ENCODE results near the gene CNKSR3.

The CNKSR3 gene

GRCh38 chr6:154500769-154501577, 9.5 kb downstream of the CNKSR3 start:
- no peak for DNase-seq

GRCh38 chr6:154499855-154500589, 10.5 kb downstream of the CNKSR3 start:
- no peak for DNase-seq

- no peak for DNase-seq
Measured at GRCh38 chr6:154498340-154498934, 12.0 kb downstream of the CNKSR3 start.

GRCh38 chr6:154496793-154497517, 13.5 kb downstream of the CNKSR3 start:
- DNase-seq: no peak

GRCh38 chr6:154496186-154496585, 14.3 kb downstream of the CNKSR3 start:
- no peak for DNase-seq

GRCh38 chr6:154494592-154495311, 15.7 kb downstream of the CNKSR3 start:
- no peak for DNase-seq

GRCh38 chr6:154491567-154492470, 18.7 kb downstream of the CNKSR3 start:
- DNase-seq: no peak

GRCh38 chr6:154489822-154490221, 20.7 kb downstream of the CNKSR3 start:
- DNase-seq: no peak

- no peak for DNase-seq
Measured at GRCh38 chr6:154488802-154489437, 21.6 kb downstream of the CNKSR3 start.

- no peak for DNase-seq
Measured at GRCh38 chr6:154488248-154488593, 22.3 kb downstream of the CNKSR3 start.

- no peak for DNase-seq
Measured at GRCh38 chr6:154487367-154488247, 22.9 kb downstream of the CNKSR3 start.

- DNase-seq: no peak
Measured at GRCh38 chr6:154485815-154486214, 24.7 kb downstream of the CNKSR3 start.

GRCh38 chr6:154484942-154485341, 25.5 kb downstream of the CNKSR3 start:
- no peak for DNase-seq

- no peak for DNase-seq
Measured at GRCh38 chr6:154482858-154483257, 27.6 kb downstream of the CNKSR3 start.

GRCh38 chr6:154481521-154482013, 28.9 kb downstream of the CNKSR3 start:
- no peak for DNase-seq

- DNase-seq: no peak
Measured at GRCh38 chr6:154479771-154480639, 30.5 kb downstream of the CNKSR3 start.

- no peak for DNase-seq
Measured at GRCh38 chr6:154479351-154479769, 31.1 kb downstream of the CNKSR3 start.

- no peak for DNase-seq
Measured at GRCh38 chr6:154478701-154479060, 31.8 kb downstream of the CNKSR3 start.

Data from GDM1 (cell line).